WTC11 (cell line): ENCODE results near the gene ABCG1.

Source experiments
- ATF3 ChIP-seq: sonication (generic); formaldehyde crosslinking; conservative IDR thresholded peaks from 2 replicates; pipeline ENCODE4 v1.8.1; 2022; ENCODE audit warnings: mild to moderate bottlenecking, missing genetic modification reagents
- CBFB ChIP-seq: sonication (generic); formaldehyde crosslinking; IDR thresholded peaks from 2 replicates; pipeline ENCODE4 v1.8.1; 2022; ENCODE audit warnings: mild to moderate bottlenecking, low read depth, missing genetic modification reagents
- CREB1 ChIP-seq: sonication (generic); formaldehyde crosslinking; IDR thresholded peaks from 2 replicates; pipeline ENCODE4 v1.8.0; 2023; ENCODE audit warnings: mild to moderate bottlenecking, missing genetic modification reagents
- CREM ChIP-seq: sonication (generic); formaldehyde crosslinking; IDR thresholded peaks from 2 replicates; pipeline ENCODE4 v1.8.1; 2022; ENCODE audit warnings: mild to moderate bottlenecking, missing genetic modification reagents, moderate library complexity
- ETV6 ChIP-seq: sonication (generic); formaldehyde crosslinking; IDR thresholded peaks from 2 replicates; pipeline ENCODE4 v1.8.1; 2022; ENCODE audit warnings: mild to moderate bottlenecking, missing genetic modification reagents
- JUN ChIP-seq: sonication (generic); formaldehyde crosslinking; IDR thresholded peaks from 2 replicates; pipeline ENCODE4 v1.8.0; 2023; ENCODE audit warnings: mild to moderate bottlenecking, missing genetic modification reagents
- NR2C2 ChIP-seq: sonication (generic); formaldehyde crosslinking; IDR thresholded peaks from 2 replicates; pipeline ENCODE4 v1.8.0; 2022; ENCODE audit warnings: mild to moderate bottlenecking, missing genetic modification reagents
- TP53 ChIP-seq: sonication (generic); formaldehyde crosslinking; IDR thresholded peaks from 2 replicates; pipeline ENCODE4 v1.8.1; 2023; ENCODE audit warnings: mild to moderate bottlenecking, missing genetic modification reagents
- TF ChIP-seq, protein P1 (sequence below): fragments of 200-600 bp; IDR thresholded peaks from 2 replicates; pipeline ENCODE4 v1.8.0; 2022; ENCODE audit warnings: antibody characterized with exemption
- TF ChIP-seq, protein P2 (sequence below): sonication (generic); formaldehyde crosslinking; IDR thresholded peaks from 2 replicates; pipeline ENCODE4 v1.8.0; 2022; ENCODE audit warnings: mild to moderate bottlenecking, missing genetic modification reagents
- TF ChIP-seq, protein P3 (sequence below): sonication (generic); formaldehyde crosslinking; IDR thresholded peaks from 2 replicates; pipeline ENCODE4 v1.8.1; 2023; ENCODE audit warnings: mild to moderate bottlenecking, missing genetic modification reagents, moderate library complexity
- TF ChIP-seq, protein P4 (sequence below): sonication (generic); formaldehyde crosslinking; IDR thresholded peaks from 2 replicates; pipeline ENCODE4 v1.8.0; 2022; ENCODE audit warnings: mild to moderate bottlenecking, missing genetic modification reagents
- TF ChIP-seq, protein P5 (sequence below): sonication (generic); formaldehyde crosslinking; IDR thresholded peaks from 2 replicates; pipeline ENCODE4 v1.8.1; 2022; ENCODE audit warnings: mild to moderate bottlenecking, missing genetic modification reagents, moderate library complexity, borderline replicate concordance

DNA sequence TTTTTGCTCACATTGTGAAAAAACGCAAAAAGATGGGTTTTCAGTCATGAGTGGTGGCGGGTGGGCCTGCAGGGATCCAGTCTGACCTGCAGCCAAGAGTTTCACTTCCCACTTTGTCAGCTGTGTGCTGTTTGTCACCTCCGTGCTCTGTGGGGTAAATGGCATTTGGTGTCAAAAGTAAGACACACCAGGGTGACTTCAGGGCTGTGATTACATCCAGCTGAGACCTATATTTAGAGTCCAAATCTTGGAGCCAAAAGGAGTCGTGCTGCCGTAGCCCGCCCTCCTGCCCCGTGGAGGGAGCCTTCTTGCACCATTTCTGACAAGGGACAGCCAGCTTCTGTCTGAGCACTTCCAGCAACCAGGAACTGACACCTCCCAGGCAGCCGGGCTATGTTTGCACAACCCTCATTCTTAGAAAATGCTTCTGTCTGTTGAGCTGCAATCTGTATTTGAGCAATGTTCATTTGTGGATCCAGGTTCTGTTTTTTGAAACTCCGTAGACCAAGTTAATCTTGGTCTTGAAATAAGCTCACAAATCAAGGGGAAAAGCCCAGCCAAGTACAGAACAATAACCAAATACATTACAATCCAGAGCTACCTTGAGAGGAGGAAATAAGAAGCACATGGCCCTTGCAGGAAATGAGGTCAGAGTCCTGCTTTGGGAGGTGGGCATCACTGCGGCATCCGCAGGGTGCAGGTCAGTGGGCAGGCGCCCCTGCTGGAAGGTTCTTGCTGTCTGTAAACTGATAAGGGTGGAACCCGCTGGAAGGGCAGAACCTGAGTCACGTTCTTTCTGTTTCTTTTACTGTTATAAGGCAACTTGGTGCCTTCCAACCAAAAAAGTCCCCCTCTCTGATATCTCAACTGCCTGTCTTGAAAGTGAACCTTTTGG, 14.4 kb downstream of the ABCG1 start:
- TF ChIP-seq, protein P1, sequence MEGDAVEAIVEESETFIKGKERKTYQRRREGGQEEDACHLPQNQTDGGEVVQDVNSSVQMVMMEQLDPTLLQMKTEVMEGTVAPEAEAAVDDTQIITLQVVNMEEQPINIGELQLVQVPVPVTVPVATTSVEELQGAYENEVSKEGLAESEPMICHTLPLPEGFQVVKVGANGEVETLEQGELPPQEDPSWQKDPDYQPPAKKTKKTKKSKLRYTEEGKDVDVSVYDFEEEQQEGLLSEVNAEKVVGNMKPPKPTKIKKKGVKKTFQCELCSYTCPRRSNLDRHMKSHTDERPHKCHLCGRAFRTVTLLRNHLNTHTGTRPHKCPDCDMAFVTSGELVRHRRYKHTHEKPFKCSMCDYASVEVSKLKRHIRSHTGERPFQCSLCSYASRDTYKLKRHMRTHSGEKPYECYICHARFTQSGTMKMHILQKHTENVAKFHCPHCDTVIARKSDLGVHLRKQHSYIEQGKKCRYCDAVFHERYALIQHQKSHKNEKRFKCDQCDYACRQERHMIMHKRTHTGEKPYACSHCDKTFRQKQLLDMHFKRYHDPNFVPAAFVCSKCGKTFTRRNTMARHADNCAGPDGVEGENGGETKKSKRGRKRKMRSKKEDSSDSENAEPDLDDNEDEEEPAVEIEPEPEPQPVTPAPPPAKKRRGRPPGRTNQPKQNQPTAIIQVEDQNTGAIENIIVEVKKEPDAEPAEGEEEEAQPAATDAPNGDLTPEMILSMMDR: no peak
- TF ChIP-seq TP53 (CRISPR knock-in tag): no peak
- no peak for TF ChIP-seq ATF3 (CRISPR knock-in tag)
- no peak for TF ChIP-seq CREB1 (CRISPR knock-in tag)
- TF ChIP-seq CBFB (CRISPR knock-in tag): no peak
- TF ChIP-seq, protein P2, sequence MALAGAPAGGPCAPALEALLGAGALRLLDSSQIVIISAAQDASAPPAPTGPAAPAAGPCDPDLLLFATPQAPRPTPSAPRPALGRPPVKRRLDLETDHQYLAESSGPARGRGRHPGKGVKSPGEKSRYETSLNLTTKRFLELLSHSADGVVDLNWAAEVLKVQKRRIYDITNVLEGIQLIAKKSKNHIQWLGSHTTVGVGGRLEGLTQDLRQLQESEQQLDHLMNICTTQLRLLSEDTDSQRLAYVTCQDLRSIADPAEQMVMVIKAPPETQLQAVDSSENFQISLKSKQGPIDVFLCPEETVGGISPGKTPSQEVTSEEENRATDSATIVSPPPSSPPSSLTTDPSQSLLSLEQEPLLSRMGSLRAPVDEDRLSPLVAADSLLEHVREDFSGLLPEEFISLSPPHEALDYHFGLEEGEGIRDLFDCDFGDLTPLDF (CRISPR knock-in tag): no peak
- no peak for TF ChIP-seq NR2C2 (CRISPR knock-in tag)
- TF ChIP-seq CREM (CRISPR knock-in tag): no peak
- TF ChIP-seq, protein P3, sequence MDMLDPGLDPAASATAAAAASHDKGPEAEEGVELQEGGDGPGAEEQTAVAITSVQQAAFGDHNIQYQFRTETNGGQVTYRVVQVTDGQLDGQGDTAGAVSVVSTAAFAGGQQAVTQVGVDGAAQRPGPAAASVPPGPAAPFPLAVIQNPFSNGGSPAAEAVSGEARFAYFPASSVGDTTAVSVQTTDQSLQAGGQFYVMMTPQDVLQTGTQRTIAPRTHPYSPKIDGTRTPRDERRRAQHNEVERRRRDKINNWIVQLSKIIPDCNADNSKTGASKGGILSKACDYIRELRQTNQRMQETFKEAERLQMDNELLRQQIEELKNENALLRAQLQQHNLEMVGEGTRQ (CRISPR knock-in tag): no peak
- no peak for TF ChIP-seq JUN (CRISPR knock-in tag)
- TF ChIP-seq, protein P4, sequence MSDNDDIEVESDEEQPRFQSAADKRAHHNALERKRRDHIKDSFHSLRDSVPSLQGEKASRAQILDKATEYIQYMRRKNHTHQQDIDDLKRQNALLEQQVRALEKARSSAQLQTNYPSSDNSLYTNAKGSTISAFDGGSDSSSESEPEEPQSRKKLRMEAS (CRISPR knock-in tag): no peak
- TF ChIP-seq, protein P5, sequence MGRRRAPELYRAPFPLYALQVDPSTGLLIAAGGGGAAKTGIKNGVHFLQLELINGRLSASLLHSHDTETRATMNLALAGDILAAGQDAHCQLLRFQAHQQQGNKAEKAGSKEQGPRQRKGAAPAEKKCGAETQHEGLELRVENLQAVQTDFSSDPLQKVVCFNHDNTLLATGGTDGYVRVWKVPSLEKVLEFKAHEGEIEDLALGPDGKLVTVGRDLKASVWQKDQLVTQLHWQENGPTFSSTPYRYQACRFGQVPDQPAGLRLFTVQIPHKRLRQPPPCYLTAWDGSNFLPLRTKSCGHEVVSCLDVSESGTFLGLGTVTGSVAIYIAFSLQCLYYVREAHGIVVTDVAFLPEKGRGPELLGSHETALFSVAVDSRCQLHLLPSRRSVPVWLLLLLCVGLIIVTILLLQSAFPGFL: no peak
- TF ChIP-seq ETV6 (CRISPR knock-in tag): no peak
